ENCODE data around the gene RBKS.

The RBKS gene
- 2.8 to 8.1 reads per million in 2 donors for total RNA-seq

DNA sequence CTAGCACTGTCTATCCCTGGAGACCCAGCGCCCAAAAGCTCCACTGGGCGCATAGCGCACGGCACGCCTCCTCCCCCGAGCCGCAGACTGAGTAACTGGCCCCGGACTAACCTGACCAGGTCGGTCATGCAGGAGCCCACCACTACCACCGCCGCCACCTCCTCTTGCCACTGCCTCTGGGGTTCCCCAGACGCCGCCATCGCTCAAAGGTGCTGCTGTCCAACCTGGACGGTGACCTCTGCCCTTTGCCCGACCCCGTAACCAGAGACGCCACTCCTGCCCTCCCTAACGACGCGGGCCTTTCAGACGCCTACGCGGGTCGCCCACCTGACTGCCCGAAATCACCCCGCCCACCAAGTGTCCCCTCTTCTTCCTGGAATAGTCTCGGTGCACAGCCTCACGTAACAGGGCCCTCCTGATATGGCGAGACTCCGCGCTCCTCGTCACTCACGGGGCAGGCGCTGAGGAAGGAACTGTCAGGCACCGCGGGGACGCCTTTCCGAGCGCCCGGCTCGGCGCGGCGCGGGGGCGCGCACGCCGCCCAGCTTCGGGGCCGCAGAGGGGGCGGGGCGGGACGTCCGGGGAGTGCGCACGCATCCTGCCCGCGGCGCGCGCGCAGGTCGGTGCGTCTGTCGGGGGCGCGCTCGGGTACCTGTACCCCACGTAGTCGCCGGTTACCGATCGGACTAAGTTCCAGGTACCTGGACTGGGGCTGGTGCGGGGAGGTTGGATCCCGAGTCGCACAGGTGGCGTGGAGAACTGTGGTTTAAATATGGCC is at the start of gene RBKS, which contains the start of gene BABAM2:
Gene RBKS (minus strand): TSS at position 242 of the 778 bp plus-strand sequence. CDS start 42 bp downstream, at position 200.
Gene BABAM2 (plus strand): TSS at position 584 of the 778 bp plus-strand sequence. CDS start 3,828 bp downstream, outside the sequence.
- peak; percentile 80 to 95 (median 83) for DNase-seq

GRCh38 chr2:27935026-27935425 is 44.8 kb upstream of the RBKS start:
- DNase-seq = no peak

GRCh38 chr2:27932396-27932795 is 42.2 kb upstream of the RBKS start:
- no peak for DNase-seq

DNA sequence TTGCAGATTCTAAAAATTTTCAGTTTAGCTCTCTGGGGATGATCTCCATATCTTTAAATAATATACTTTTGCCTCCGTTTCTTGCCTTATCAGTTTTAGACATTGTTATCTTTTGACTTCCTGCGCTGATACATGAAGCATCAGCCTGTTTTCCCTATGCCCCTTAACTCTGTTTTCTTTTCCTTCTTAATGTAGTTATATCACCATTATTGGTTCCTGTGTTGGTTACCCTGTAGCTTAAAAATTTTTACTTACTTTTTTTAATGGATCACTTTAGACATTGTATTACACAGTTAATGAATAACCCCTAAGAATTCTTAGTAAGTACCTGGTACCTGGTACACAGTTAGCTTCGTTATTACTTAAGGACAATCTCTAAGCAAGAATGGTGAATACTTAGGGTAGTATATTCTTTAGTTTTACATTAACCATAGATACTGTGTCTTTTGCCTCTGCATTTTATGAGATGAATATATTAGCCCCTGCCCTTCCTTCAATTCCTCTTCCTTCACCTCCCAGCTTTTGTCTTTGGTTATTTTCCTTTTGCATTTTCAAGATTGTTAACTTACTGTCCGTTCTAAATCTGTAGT is 41.3 kb upstream of the RBKS start:
- DNase-seq = no peak

- DNase-seq = no peak
These were observed 39.8 kb upstream of the RBKS start for GRCh38 chr2:27929916-27930486.

- DNase-seq = peak in 1 of 5 experiments; percentile 75
These were observed 35.7 kb upstream of the RBKS start for GRCh38 chr2:27925766-27926472.

DNA sequence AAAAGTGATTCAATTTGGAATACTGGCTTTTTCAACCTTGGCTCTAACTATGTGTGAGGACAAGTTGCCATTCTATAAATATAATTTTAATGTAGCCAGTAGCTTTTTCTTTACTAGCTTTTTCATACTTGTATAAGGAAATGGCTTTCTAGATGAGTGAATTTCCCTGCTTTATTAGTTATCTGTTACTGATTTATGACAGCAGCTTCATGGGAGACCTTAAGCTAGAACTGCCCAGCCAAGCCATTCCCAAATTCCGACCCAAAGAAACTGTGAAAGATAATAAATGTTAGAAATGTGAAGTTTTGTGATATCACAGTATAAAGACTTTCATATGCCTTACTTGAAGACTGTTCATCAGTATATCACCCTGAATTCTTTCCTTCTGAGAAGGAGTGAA is 32.7 kb upstream of the RBKS start:
- no peak for DNase-seq

DNA sequence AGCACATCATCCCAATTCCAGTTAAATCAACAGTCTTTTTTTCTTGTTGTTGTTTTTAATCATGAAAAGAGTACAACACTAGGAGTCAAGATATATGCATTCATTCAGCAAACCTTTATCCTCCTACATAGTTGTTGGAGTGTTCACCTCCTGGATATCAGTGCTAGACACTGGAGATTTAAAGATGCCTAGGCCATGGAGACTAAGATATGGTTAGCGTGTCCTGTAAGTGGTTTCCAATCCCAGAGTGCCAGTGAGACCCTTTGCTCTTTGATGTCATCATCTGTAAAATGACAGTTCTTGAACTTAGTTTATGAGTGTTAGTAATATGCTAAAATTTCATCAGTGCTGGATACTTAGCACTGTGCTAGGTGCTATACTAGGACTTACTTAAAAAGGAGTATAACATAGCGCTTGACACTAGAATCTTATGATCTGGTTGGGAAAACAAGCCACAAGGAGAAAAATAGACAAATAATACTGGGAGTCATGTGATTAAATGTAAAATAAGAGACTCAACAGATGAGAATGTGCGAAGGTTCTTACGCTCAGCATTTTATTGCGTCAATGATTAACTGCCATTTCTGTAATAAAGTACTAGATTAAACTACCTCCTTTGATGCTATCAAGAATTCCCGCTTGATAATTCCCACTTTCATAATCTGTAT is 31.8 kb upstream of the RBKS start:
- DNase-seq = no peak

- no peak for DNase-seq
These were observed 31.2 kb upstream of the RBKS start for GRCh38 chr2:27921424-27921823.

DNA sequence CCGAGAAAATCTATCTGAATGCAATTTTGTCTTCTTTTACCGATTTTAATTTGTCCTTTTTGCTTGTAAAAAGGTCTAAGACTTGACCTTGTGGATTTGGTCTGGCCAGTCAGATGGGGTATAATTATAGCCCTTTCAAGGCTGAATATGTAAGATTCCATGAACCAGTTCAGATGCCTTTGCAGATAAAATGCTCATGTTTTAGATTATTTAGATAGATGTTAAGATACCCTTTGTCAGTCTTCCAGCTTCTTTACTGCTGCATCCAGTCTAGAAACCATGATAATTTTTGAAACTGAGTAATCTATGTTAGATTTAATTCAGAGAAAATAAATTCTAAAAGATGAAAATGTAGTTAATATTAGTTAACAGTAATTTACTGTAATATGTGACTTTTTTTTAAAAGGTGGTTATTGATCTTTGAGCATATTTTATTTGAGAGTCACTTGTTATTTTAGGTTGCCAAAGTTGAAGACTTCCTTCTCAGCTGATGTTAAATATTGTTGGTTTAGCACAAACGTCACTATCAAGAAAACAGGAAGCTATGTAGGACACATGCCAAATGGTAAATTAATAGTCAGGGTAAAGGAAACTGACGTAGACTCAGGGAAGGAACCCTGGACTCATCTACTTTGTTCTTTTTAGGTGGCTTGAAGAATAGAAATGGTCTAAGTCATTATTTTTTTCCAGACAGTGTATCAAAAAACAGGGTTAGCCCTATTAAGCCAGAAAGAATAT is 30.1 kb upstream of the RBKS start:
- peak in 2 of 5 experiments; percentile 34 to 52 for DNase-seq

GRCh38 chr2:27916293-27916995 is 26.3 kb upstream of the RBKS start:
- no peak for DNase-seq

GRCh38 chr2:27915874-27916273 is 25.7 kb upstream of the RBKS start:
- no peak for DNase-seq

DNA sequence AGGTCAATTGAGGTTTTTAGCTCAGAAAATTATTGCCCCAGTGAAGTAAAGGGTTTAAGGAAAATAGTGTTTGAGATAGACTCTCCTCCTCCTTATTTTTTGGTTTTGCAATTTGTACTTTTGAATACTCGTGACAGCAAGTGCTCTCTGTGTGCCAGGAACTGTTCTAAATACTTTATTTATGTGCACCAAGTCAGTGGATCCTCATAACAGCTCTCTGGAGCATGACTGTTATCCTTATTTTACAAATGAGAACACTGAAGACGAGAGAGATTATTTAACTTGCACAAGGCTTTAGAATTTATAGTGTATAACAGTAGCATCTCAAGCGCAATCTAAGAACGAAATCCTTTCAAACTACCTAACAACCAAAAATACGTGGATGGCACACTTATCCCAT is 25.0 kb upstream of the RBKS start:
- no peak for DNase-seq

DNA sequence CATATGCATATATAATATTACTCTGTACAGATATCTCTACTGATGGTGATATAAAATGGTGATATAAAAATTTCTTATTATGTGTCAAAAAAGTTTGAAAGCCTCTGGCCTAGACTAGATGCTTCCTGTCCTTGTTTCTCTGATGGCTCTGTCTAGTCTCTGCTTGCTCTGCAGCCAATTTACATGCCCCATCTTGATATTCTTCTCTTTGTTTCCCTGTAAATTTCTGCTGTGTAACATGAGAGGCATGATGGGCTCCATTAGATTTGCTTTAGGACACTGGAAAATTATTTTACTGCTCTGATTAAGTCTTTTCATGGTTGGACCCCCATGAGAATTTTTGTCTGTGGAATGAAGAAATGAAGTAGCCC is 24.6 kb upstream of the RBKS start:
- no peak for DNase-seq

DNA sequence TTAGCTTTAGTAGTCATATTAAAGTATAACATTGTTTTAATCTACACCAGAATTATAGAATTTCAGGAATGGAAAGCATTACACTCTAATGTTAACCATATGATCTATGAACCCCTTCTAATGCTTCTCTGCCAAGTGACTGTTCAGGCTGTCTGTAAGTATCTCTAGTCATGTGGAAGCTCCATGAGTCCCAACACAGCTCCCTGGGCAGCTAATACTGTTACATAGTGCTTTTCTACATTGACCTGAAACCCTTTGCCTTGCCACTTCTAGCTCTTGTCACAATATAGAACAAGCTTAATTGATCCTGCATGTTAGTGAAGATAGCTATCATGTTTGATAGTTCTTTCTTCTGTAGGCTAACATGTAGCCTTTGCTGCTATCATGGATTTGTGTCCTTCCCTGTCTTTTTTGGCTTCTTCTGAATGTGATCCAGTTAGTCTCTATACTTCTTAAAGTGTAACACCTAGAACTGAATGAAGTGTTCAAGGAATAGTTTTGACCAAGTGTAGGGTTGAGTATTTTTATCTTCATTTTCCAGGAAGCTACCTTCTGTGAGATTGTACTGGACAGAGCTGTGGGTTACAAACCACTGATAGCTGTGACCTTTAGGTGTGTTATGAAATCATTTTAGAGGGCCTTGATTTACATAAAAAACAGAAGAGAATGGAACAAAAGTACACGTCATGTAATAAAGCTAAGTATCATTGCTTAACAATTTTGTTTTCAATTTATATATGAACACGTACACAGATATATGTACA is 24.0 kb upstream of the RBKS start:
- DNase-seq = no peak

DNA sequence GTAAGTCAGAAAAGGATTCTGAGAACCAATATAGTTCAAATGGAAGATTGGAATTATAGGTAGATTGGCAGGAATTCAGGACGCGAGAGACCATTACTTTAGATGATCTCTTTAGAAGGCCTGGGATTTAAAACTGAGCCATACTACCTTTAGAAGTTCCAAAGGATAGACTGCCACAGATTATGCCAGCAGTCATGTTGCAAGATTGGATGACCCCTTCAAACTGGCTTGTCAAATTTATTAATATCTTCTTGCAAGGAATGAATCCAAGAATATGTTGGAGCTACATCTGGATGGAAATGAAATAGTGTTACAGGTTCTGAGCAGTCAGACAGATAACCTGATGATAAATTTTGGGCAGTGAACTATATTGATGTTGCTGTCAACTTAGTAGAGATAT is 22.3 kb upstream of the RBKS start:
- DNase-seq = no peak

GRCh38 chr2:27911458-27912210 is 21.4 kb upstream of the RBKS start:
- no peak for DNase-seq

DNA sequence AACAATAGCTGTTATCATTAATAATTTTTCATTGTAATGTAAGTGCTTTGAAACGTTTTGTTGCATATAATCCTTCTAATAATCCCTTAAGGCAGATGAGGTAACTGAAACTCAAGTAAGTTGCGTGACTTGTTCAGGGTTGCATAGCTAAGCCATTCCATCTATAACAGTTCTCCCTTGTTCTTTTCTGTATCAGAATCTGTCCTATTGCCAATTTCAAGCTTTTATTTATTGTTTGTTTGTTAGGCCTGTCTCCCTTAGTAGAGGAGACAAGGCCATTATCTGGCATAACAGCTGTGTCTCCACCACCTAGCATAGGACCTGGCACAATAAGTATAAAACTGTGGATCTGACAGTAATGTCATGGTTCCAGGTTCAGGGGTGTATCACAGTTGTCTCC is 19.7 kb upstream of the RBKS start:
- DNase-seq = no peak

DNA sequence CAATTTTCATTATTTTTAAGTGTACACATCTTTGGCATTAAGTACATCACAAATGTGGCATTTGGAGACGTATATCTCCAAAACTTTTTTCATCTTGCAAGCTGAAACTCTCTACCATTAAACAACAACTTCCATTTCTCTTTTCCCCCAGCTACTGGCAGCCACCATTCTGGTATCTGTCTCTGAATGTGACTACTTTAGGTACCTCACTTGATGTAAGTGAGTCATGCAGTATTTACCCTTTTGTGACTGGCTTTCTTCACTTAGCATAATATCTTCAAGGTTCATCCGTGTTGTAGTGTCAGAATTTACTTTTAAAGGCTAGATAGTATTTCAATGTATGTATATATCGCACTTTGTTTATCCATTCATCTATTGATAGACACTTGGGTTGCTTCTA is 17.4 kb upstream of the RBKS start:
- no peak for DNase-seq

DNA sequence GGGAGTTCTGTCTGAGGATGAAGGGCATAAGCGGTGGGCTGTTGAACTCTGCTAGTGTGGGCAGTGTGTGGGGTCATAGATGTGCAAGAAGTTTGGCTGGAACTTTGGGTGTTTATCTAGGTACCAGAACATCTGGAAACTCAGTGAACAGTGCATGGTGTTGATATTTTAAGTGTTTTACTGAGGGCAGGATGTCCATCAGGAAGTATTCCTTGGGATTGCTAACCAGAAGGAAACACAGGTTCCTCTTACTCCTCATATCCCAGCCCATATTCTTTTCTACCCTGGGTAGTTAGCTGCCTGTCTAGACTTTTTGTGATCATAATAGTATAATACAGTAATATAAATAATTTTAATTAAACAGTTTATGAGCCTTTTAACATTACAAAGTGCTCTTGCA is 15.9 kb upstream of the RBKS start:
- no peak for DNase-seq

Data from T-helper 2 cell (primary cell).